Tibial nerve (tissue), 4 donors: ENCODE results near the gene LIN28B. TPM values are rescaled to one million over a fixed set of nuclear protein-coding genes. Genes with fewer than 3 reads are reported as not detected.

Experiments used
- DNase-seq, 2 donors: peaks; one replicate each; pipeline ENCODE4 v3.0.0-alpha.2; 2019; ENCODE audit warnings: low spot score in 2 of 2
- H3K27ac ChIP-seq, 4 donors: fragments of 200-600 bp; sonication (generic) in 3 of 4; one replicate each; pipeline ENCODE4 v1.5.1; 2017 to 2019; ENCODE audit warnings: mild to moderate bottlenecking in 1 of 4
- H3K27me3 ChIP-seq, 2 donors: fragments of 200-600 bp; sonication (generic) in 1 of 2; one replicate each; pipeline versions ENCODE4 v1.5.1 to v1.6.0; 2017 to 2019
- H3K36me3 ChIP-seq, 3 donors: fragments of 200-600 bp; sonication (generic); one replicate each; pipeline ENCODE4 v1.5.1; 2018 to 2019
- H3K4me1 ChIP-seq, 4 donors: fragments of 200-600 bp; sonication (generic) in 3 of 4; one replicate each; pipeline ENCODE4 v1.5.1; 2017 to 2019
- H3K4me3 ChIP-seq, 4 donors: fragments of 200-600 bp; sonication (generic) in 3 of 4; one replicate each; pipeline ENCODE4 v1.5.1; 2017 to 2019; ENCODE audit warnings: mild to moderate bottlenecking in 1 of 4, moderate library complexity in 1 of 4
- H3K9me3 ChIP-seq, 4 donors: fragments of 200-600 bp; sonication (generic) in 3 of 4; one replicate each; pipeline ENCODE4 v1.5.1; 2017 to 2019
- EP300 ChIP-seq, 2 donors: sonication (generic); formaldehyde crosslinking; IDR thresholded peaks; one replicate each; pipeline ENCODE4 v1.6.1; 2017; ENCODE audit warnings: antibody characterized with exemption in 2 of 2, mild to moderate bottlenecking in 1 of 2
- POLR2A ChIP-seq, 2 donors: fragments of 450-650 bp; IDR thresholded peaks; one replicate each; pipeline ENCODE4 v1.6.1; 2017; ENCODE audit warnings: antibody characterized with exemption in 2 of 2, mild to moderate bottlenecking in 2 of 2, moderate library complexity in 2 of 2
- WGBS, 2 donors: methylation state at CpG; one replicate each; pipeline ENCODE4 v1.1.5; 2018; 5-methylcytosine and 5-hydroxymethylcytosine counted together
- total RNA-seq, 4 donors: library from RNA; depleted of rRNA; stranded (reverse); fragments of >200 nt; gene quantifications; one replicate each; pipeline ENCODE4 v1.1.0, GENCODE V29; 2016
- TF ChIP-seq, protein P1 (sequence below), 5 experiments: fragments of 200-600 bp in 3 of 5; fragments of 450-650 bp in 2 of 5; sonication (generic) in 3 of 5; IDR thresholded peaks; one replicate each; pipeline ENCODE4 v1.5.1; 2016 to 2019; ENCODE audit warnings: antibody characterized with exemption in 5 of 5, mild to moderate bottlenecking in 3 of 5, moderate library complexity in 2 of 5

The LIN28B gene
- total RNA-seq, 4 donors from 2014 or later, result not detected

DNA sequence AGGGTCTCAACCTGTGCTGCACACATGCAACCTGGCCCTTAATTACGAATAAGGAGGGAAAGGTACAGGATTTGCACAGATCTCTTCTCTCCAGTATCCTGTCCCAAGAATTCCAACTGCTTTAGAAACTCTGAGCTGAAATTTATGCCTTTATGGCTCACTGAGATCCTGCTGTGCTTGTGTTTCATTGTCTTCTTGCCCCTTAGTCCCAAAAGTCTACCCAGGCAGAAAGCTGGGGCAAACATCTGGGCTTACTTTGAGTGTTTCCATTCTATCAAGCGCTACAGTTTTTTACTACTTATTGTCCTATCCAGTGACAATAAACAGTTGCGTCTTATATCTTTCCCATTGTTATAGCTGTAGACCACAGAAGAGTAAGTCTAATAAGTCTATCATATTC is 99.7 kb downstream of the LIN28B start:
- Histone ChIP-seq H3K27ac (no peak overlapping the region), H3K27me3 (no peaks in the 10 kb centered on the region), H3K4me3 (no peak overlapping the region), H3K9me3 (peaks cover 0 to 21% (median 0%) of the 10 kb centered on the region in 4 donors), H3K4me1 (no peaks in the 10 kb centered on the region), H3K36me3 (no peaks in the 10 kb centered on the region)
- TF ChIP-seq, protein P1, sequence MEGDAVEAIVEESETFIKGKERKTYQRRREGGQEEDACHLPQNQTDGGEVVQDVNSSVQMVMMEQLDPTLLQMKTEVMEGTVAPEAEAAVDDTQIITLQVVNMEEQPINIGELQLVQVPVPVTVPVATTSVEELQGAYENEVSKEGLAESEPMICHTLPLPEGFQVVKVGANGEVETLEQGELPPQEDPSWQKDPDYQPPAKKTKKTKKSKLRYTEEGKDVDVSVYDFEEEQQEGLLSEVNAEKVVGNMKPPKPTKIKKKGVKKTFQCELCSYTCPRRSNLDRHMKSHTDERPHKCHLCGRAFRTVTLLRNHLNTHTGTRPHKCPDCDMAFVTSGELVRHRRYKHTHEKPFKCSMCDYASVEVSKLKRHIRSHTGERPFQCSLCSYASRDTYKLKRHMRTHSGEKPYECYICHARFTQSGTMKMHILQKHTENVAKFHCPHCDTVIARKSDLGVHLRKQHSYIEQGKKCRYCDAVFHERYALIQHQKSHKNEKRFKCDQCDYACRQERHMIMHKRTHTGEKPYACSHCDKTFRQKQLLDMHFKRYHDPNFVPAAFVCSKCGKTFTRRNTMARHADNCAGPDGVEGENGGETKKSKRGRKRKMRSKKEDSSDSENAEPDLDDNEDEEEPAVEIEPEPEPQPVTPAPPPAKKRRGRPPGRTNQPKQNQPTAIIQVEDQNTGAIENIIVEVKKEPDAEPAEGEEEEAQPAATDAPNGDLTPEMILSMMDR (IDR thresholded peaks at IDR 0.05), result no peak
- TF ChIP-seq POLR2A (IDR thresholded peaks at IDR 0.05) (no peak), EP300 (IDR thresholded peaks at IDR 0.05) (no peak)
- WGBS, 2 donors, result 70 to 72% methylated on average over 3 of the region's 3 CpGs
- no peak for DNase-seq

DNA sequence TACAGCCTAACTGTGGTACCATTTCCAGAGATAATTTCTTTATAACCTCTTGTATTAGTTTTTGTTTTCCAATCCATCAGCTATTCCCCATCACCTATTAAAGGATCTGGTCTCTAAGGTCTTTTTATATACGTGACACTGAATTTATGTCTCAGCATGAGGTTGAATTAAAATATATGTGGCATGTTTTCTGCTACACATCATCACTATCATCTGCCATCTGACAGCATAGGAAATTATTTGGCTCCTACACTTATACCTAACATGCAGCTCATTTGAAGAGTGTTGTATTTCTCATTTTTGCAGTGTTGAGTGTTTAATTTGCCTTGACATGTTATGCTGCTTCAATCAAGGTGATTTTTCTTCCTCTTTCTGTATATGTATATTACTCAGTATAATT is 100.3 kb downstream of the LIN28B start:
- H3K4me3 ChIP-seq, result no peak overlapping the region
- H3K36me3 ChIP-seq, result no peaks in the 10 kb centered on the region
- no peaks in the 10 kb centered on the region for H3K27me3 ChIP-seq
- TF ChIP-seq POLR2A (IDR thresholded peaks at IDR 0.05) (no peak), EP300 (IDR thresholded peaks at IDR 0.05) (no peak)
- TF ChIP-seq, protein P1 (IDR thresholded peaks at IDR 0.05), result no peak
- H3K4me1 ChIP-seq, result no peaks in the 10 kb centered on the region
- WGBS, 2 donors, result 81 to 92% methylated on average over 1 of the region's 1 CpG
- peaks cover 0 to 21% (median 0%) of the 10 kb centered on the region in 4 donors for H3K9me3 ChIP-seq
- DNase-seq, result no peak
- no peak overlapping the region for H3K27ac ChIP-seq

DNA sequence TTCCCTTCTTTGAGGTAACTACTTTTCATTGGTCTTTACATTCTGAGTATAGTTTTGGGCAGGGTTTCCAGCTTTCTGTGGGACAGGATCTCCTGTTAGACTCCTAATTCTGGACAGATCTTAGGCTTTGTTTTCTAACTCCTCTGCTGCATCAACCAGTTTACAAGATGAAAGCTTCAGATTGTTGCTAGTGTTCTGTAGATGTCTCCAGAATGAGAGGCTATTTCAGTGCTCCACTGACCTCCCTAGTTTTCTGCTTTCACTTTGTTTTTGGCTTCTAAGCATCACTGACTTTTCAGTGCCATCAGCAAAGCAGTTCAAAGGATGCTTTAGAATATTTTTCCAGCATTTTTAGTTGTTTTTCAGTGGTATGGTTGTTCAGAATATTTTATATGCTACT is 101.4 kb downstream of the LIN28B start:
- Histone ChIP-seq H3K27me3 (no peaks in the 10 kb centered on the region), H3K9me3 (peaks cover 0 to 21% (median 0%) of the 10 kb centered on the region in 4 donors), H3K36me3 (no peaks in the 10 kb centered on the region), H3K4me3 (no peak overlapping the region), H3K27ac (no peak overlapping the region), H3K4me1 (no peaks in the 10 kb centered on the region)
- no peak for DNase-seq
- TF ChIP-seq, protein P1 (IDR thresholded peaks at IDR 0.05), result no peak
- TF ChIP-seq EP300 (IDR thresholded peaks at IDR 0.05), result no peak
- TF ChIP-seq POLR2A (IDR thresholded peaks at IDR 0.05), result no peak

DNA sequence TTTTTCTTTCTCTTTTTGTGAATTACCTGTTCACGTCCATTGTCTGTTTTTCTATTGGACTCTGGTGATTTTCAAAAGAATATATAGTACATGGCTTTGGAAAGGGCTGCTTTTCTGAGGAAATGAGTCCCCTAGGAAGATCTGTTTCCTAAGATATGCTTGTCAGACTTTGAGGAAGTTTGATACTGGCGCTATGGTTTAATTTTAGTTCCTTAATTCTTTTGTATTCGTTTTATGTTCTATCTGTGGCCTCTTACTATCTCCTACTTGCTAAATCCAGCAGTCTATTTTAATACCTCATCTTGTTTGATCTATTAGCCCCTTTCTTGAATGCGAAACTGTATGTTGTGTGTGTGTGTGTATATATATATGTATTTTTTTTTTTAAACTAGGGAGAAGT is 101.9 kb downstream of the LIN28B start:
- 55 to 61% methylated on average over 4 of the region's 4 CpGs for WGBS, 2 donors

DNA sequence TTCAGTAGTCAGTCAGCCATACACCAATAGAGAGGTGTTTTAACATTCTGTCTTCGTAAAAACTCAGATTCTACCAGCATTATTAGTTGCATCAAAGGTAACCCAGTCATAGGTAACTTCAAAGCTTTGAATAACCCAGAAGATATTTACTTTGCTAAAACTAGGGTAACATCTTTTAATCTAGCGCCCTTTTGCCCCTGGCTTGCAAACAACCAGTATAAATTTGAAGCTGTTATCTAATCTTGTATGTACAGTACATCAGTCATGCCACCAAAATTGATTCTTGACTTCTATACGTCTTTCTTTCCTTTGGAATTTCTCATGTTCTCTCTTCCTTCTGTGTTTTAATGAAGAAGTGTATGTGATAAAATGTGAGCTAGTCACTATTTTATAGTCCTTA is 109.3 kb downstream of the LIN28B start:
- Histone ChIP-seq H3K27me3 (no peaks in the 10 kb centered on the region), H3K36me3 (no peaks in the 10 kb centered on the region), H3K4me3 (no peak overlapping the region), H3K4me1 (no peaks in the 10 kb centered on the region), H3K27ac (no peak overlapping the region), H3K9me3 (no peaks in the 10 kb centered on the region)
- WGBS, 2 donors, result 78 to 86% methylated on average over 3 of the region's 3 CpGs
- TF ChIP-seq EP300 (IDR thresholded peaks at IDR 0.05) (no peak), POLR2A (IDR thresholded peaks at IDR 0.05) (no peak)
- TF ChIP-seq, protein P1 (IDR thresholded peaks at IDR 0.05), result no peak
- DNase-seq, result no peak

More for the DNA sequence above, 101.9 kb downstream of the LIN28B start:
- DNase-seq, result no peak
- no peak overlapping the region for H3K4me3 ChIP-seq
- no peaks in the 10 kb centered on the region for H3K36me3 ChIP-seq
- peaks cover 0 to 21% (median 0%) of the 10 kb centered on the region in 4 donors for H3K9me3 ChIP-seq
- TF ChIP-seq, protein P1 (IDR thresholded peaks at IDR 0.05), result no peak
- no peak for TF ChIP-seq POLR2A (IDR thresholded peaks at IDR 0.05)
- no peak for TF ChIP-seq EP300 (IDR thresholded peaks at IDR 0.05)
- H3K27ac ChIP-seq, result no peak overlapping the region
- no peaks in the 10 kb centered on the region for H3K27me3 ChIP-seq
- H3K4me1 ChIP-seq, result no peaks in the 10 kb centered on the region
